H1 (cell line): Measurements from ENCODE around the gene ADARB2. TPM values are rescaled to one million over a fixed set of nuclear protein-coding genes. Genes with fewer than 3 reads are reported as not detected.

Experiments
- CTCF ChIA-PET: fragments of 300-600 bp; sonication (Branson Sonifier 250); formaldehyde crosslinking; loops from one replicate; lab custom pipeline; 2021; ENCODE audit not compliant: partially characterized antibody; lab: Charles Lee
- POLR2A ChIA-PET: fragments of 300-600 bp; sonication (Branson Sonifier 250); formaldehyde crosslinking; loops from one replicate; lab custom pipeline; 2021; ENCODE audit warnings: inconsistent platforms; ENCODE audit not compliant: partially characterized antibody; lab: Charles Lee
- DNase-seq, 2 experiments: peaks; one replicate each; pipeline versions ENCODE4 v3.0.0 to v3.0.0-alpha.2; 2010 to 2022; ENCODE audit warnings: low spot score in 2 of 2, low read depth in 1 of 2, mixed read lengths in 1 of 2
- FAIRE-seq: peaks from 2 replicates; lab custom pipeline; 2011; peaks lifted over from hg19 to GRCh38; lab: Jason Lieb, UNC
- H2AFZ ChIP-seq: 2 replicates; pipeline ENCODE4 v1.8.1; 2012; ENCODE audit warnings: low read length, inconsistent platforms
- H2AK5ac ChIP-seq: 2 replicates; pipeline ENCODE4 v1.6.1; 2013; ENCODE audit warnings: low read depth, low read length
- H2BK120ac ChIP-seq: replicated peaks from 2 replicates; pipeline ENCODE3; 2013; ENCODE audit warnings: low read depth, low read length, inconsistent platforms
- H2BK12ac ChIP-seq: 2 replicates; pipeline ENCODE4 v1.6.1; 2013; ENCODE audit warnings: low read depth, low read length
- H2BK15ac ChIP-seq: 2 replicates; pipeline ENCODE4 v1.6.1; 2013; ENCODE audit warnings: low read length
- H2BK20ac ChIP-seq: 2 replicates; pipeline ENCODE4 v1.6.1; 2013; ENCODE audit warnings: low read length
- H2BK5ac ChIP-seq: 2 replicates; pipeline ENCODE4 v1.6.1; 2013; ENCODE audit warnings: low read depth, low read length
- H3K14ac ChIP-seq: 2 replicates; pipeline ENCODE4 v1.6.1; 2013; ENCODE audit warnings: inconsistent platforms; ENCODE audit not compliant: insufficient read length
- H3K18ac ChIP-seq: 2 replicates; pipeline ENCODE4 v1.6.1; 2013; ENCODE audit warnings: low read length; ENCODE audit errors: extremely low read depth
- H3K23ac ChIP-seq: 2 replicates; pipeline ENCODE4 v1.6.1; 2013; ENCODE audit warnings: inconsistent platforms; ENCODE audit not compliant: insufficient read length
- H3K23me2 ChIP-seq: 2 replicates; pipeline ENCODE4 v1.6.1; 2013; ENCODE audit warnings: low read depth, low read length
- H3K27ac ChIP-seq: 2 replicates; pipeline ENCODE4 v1.6.1; 2011; ENCODE audit warnings: low read depth, low read length, inconsistent platforms
- H3K27me3 ChIP-seq, 4 experiments: replicated peaks in 1 of 4; 1 replicate in 1 of 4; 2 replicates in 3 of 4; pipeline versions ENCODE4 v1.6.1 to v1.8.1; 2011 to 2013; ENCODE audit warnings: low read length in 3 of 4, mild to moderate bottlenecking in 3 of 4, inconsistent platforms in 2 of 4, mixed read lengths in 2 of 4, moderate library complexity in 1 of 4; ENCODE audit not compliant: control insufficient read depth in 3 of 4, insufficient read depth in 3 of 4; ENCODE audit errors: extremely low read depth in 1 of 4
- H3K36me3 ChIP-seq, 4 experiments: 2 replicates each; pipeline versions ENCODE4 v1.6.1 to v1.8.1; 2011 to 2013; ENCODE audit warnings: mild to moderate bottlenecking in 4 of 4, low read length in 3 of 4, moderate library complexity in 2 of 4, control low read depth in 1 of 4, inconsistent platforms in 1 of 4; ENCODE audit not compliant: insufficient read depth in 4 of 4, control insufficient read depth in 2 of 4
- H3K4ac ChIP-seq: replicated peaks from 2 replicates; pipeline ENCODE3; 2013; ENCODE audit warnings: low read length, low read depth, mixed read lengths, inconsistent platforms; ENCODE audit not compliant: insufficient read length
- H3K4me1 ChIP-seq, 4 experiments: replicated peaks in 1 of 4; 1 replicate in 1 of 4; 2 replicates in 3 of 4; pipeline versions ENCODE4 v1.6.1 to v1.8.1; 2011 to 2013; ENCODE audit warnings: low read length in 3 of 4, inconsistent platforms in 2 of 4, mixed read lengths in 1 of 4; ENCODE audit not compliant: insufficient read depth in 4 of 4, control insufficient read depth in 3 of 4
- H3K4me2 ChIP-seq, 2 experiments: 2 replicates each; pipeline versions ENCODE4 v1.6.1 to v1.8.1; 2011 to 2013; ENCODE audit warnings: low read depth in 2 of 2, low read length in 2 of 2, control low read depth in 1 of 2, inconsistent platforms in 1 of 2, mild to moderate bottlenecking in 1 of 2; ENCODE audit not compliant: insufficient read depth in 1 of 2
- H3K4me3 ChIP-seq, 4 experiments: fragments of 200-600, 300-600 bp in 1 of 4; sonication (generic), shearing (Covaris generic), sonication (Bioruptor Twin) in 1 of 4; 2 replicates each; pipeline versions ENCODE4 v1.5.1 to v1.8.1; 2011 to 2016; ENCODE audit warnings: low read length in 4 of 4, low read depth in 3 of 4, control low read depth in 2 of 4, inconsistent platforms in 2 of 4, mild to moderate bottlenecking in 2 of 4, mixed read lengths in 1 of 4, moderate library complexity in 1 of 4; ENCODE audit not compliant: insufficient read depth in 2 of 4; ENCODE audit errors: extremely low read depth in 1 of 4
- H3K56ac ChIP-seq: replicated peaks from 2 replicates; pipeline ENCODE3; 2013; ENCODE audit warnings: low read depth, mild to moderate bottlenecking, mixed read lengths, low read length, inconsistent platforms; ENCODE audit not compliant: insufficient read length
- H3K79me1 ChIP-seq: 2 replicates; pipeline ENCODE4 v1.6.1; 2013; ENCODE audit warnings: low read depth, low read length, control low read depth
- H3K79me2 ChIP-seq, 2 experiments: 2 replicates each; pipeline versions ENCODE4 v1.6.1 to v1.8.1; 2012 to 2013; ENCODE audit warnings: low read length in 2 of 2, mild to moderate bottlenecking in 2 of 2, inconsistent platforms in 1 of 2; ENCODE audit not compliant: insufficient read depth in 2 of 2, control insufficient read depth in 1 of 2
- H3K9ac ChIP-seq, 4 experiments: replicated peaks in 1 of 4; 1 replicate in 1 of 4; 2 replicates in 3 of 4; pipeline versions ENCODE4 v1.6.1 to v1.8.1; 2011 to 2013; ENCODE audit warnings: low read depth in 3 of 4, low read length in 3 of 4, control low read depth in 2 of 4, mild to moderate bottlenecking in 2 of 4, moderate library complexity in 2 of 4, inconsistent platforms in 1 of 4; ENCODE audit errors: extremely low read depth in 1 of 4
- H3K9me3 ChIP-seq, 2 experiments: 2 replicates each; pipeline versions ENCODE4 v1.6.1 to v1.8.1; 2012 to 2013; ENCODE audit warnings: mild to moderate bottlenecking in 2 of 2, moderate library complexity in 2 of 2, control low read depth in 1 of 2, inconsistent platforms in 1 of 2, low read depth in 1 of 2, low read length in 1 of 2, mixed read lengths in 1 of 2; ENCODE audit not compliant: insufficient read depth in 2 of 2
- H4K20me1 ChIP-seq, 2 experiments: replicated peaks in 1 of 2; 2 replicates each; pipeline versions ENCODE3 to v1.8.1; 2011 to 2013; ENCODE audit warnings: inconsistent platforms in 2 of 2, low read length in 2 of 2, mild to moderate bottlenecking in 1 of 2; ENCODE audit not compliant: insufficient read depth in 2 of 2, control insufficient read depth in 1 of 2
- H4K5ac ChIP-seq: 2 replicates; pipeline ENCODE4 v1.6.1; 2013; ENCODE audit warnings: low read length, low read depth, mixed read lengths, inconsistent platforms; ENCODE audit not compliant: insufficient read length
- H4K8ac ChIP-seq: 2 replicates; pipeline ENCODE4 v1.8.0; 2013; ENCODE audit warnings: mild to moderate bottlenecking, moderate library complexity, low read length, inconsistent platforms; ENCODE audit not compliant: insufficient read depth; ENCODE audit errors: extremely low read depth
- H4K91ac ChIP-seq: replicated peaks from 2 replicates; pipeline ENCODE3; 2013; ENCODE audit warnings: low read length, mixed read lengths, inconsistent platforms; ENCODE audit not compliant: insufficient read length
- CEBPB ChIP-seq: IDR thresholded peaks from 2 replicates; pipeline ENCODE4 v1.6.1; 2012; ENCODE audit warnings: low read depth, low read length
- CHD2 ChIP-seq: IDR thresholded peaks from 2 replicates; pipeline ENCODE4 v1.6.1; 2012; ENCODE audit warnings: low read length, improper control_type of control experiment
- EGR1 ChIP-seq: IDR thresholded peaks from 2 replicates; pipeline ENCODE4 v1.6.1; 2011; ENCODE audit warnings: low read depth, low read length, borderline replicate concordance
- EZH2 ChIP-seq: fragments of 200-600 bp; sonication (generic); IDR thresholded peaks from 2 replicates; pipeline ENCODE4 v1.7.1; 2012; ENCODE audit warnings: low read depth, mild to moderate bottlenecking, moderate library complexity, low read length, inconsistent platforms; ENCODE audit not compliant: severe bottlenecking
- GABPA ChIP-seq: IDR thresholded peaks from 2 replicates; pipeline ENCODE4 v1.6.1; 2011; ENCODE audit warnings: mild to moderate bottlenecking, low read length, moderate library complexity, borderline replicate concordance; ENCODE audit not compliant: insufficient read depth
- GTF2F1 ChIP-seq: IDR thresholded peaks from 2 replicates; pipeline ENCODE4 v1.6.1; 2012; ENCODE audit warnings: low read depth, low read length, improper control_type of control experiment, borderline replicate concordance
- KDM5A ChIP-seq: fragments of 200-600 bp; IDR thresholded peaks from 2 replicates; pipeline ENCODE4 v1.7.1; 2012; ENCODE audit warnings: mild to moderate bottlenecking, low read length, inconsistent platforms, mixed read lengths
- NANOG ChIP-seq: IDR thresholded peaks from 2 replicates; pipeline ENCODE4 v1.6.1; 2011; ENCODE audit warnings: low read length, low read depth, mild to moderate bottlenecking, inconsistent platforms; ENCODE audit not compliant: insufficient read depth, poor library complexity, severe bottlenecking
- NRF1 ChIP-seq: IDR thresholded peaks from 2 replicates; pipeline ENCODE4 v1.6.1; 2011; ENCODE audit warnings: mild to moderate bottlenecking, low read depth, low read length, improper control_type of control experiment
- POLR2A ChIP-seq, 2 experiments: IDR thresholded peaks; 1 replicate in 1 of 2; 2 replicates in 1 of 2; pipeline ENCODE4 v1.6.1; 2011; ENCODE audit warnings: low read depth in 2 of 2, low read length in 2 of 2, mild to moderate bottlenecking in 2 of 2; ENCODE audit errors: control extremely low read depth in 1 of 2
- POLR2AphosphoS5 ChIP-seq: IDR thresholded peaks from 2 replicates; pipeline ENCODE4 v1.6.1; 2011; ENCODE audit warnings: low read depth, low read length
- RNF2 ChIP-seq: fragments of 200-900, 300-1000 bp; sonication (generic); IDR thresholded peaks from 2 replicates; pipeline ENCODE4 v1.7.1; 2016; ENCODE audit warnings: borderline replicate concordance, low read depth, mild to moderate bottlenecking, antibody characterized with exemption, low read length; ENCODE audit not compliant: poor library complexity, severe bottlenecking; ENCODE audit errors: missing control alignments
- SIRT6 ChIP-seq: IDR thresholded peaks from one replicate; pipeline ENCODE4 v1.7.1; 2012; ENCODE audit warnings: low read length, inconsistent platforms
- TAF1 ChIP-seq: IDR thresholded peaks from 2 replicates; pipeline ENCODE4 v1.6.1; 2011; ENCODE audit warnings: mild to moderate bottlenecking, low read depth, low read length
- YY1 ChIP-seq: IDR thresholded peaks from 2 replicates; pipeline ENCODE4 v1.6.1; 2011; ENCODE audit warnings: low read depth, mild to moderate bottlenecking, low read length
- WGBS, 2 experiments: shearing (Covaris generic) in 1 of 2; methylation state at CpG; one replicate each; pipeline versions ENCODE4 v1.1.6 to v1.1.7; 2013 to 2015; ENCODE audit warnings: low lambda C conversion rate in 2 of 2, mixed read lengths in 2 of 2, inconsistent platforms in 1 of 2, low coverage in 1 of 2, missing lambda C conversion rate in 1 of 2; ENCODE audit not compliant: insufficient replicate concordance in 2 of 2, insufficient coverage in 1 of 2, insufficient read length in 1 of 2; ENCODE audit errors: extremely low coverage in 1 of 2, missing lambda C conversion rate in 1 of 2; 5-methylcytosine and 5-hydroxymethylcytosine counted together
- polyA plus RNA-seq, 7 experiments: library from polyadenylated mRNA; depleted of rRNA in 3 of 7; stranded (reverse) in 5 of 7; unstranded in 2 of 7; fragments of >200 nt in 5 of 7; fragments of 200-250 nt in 2 of 7; gene quantifications; 1 replicate in 5 of 7; 2 replicates in 1 of 7; 4 replicates in 1 of 7; pipeline versions ENCODE4 v1.2.1 to v1.2.3, GENCODE V29; 2011 to 2013; ENCODE audit warnings: missing spikeins in 2 of 7, mixed read lengths in 2 of 7
- total RNA-seq: library from RNA; stranded (reverse); fragmentation: NEBNext Ultra II Directional; extraction: Animal tissue kit (Norgen Biotek cat#: 25700); gene quantifications from 2 replicates; pipeline ENCODE4 v1.2.1, GENCODE V29; 2021

Gene ADARB2
- total and polyA plus RNA-seq, 2 of the 8 experiments (the other 6 are each of a cell fraction or from before 2014, with no cell fraction given): 2.2 to 2.8 TPM

DNA sequence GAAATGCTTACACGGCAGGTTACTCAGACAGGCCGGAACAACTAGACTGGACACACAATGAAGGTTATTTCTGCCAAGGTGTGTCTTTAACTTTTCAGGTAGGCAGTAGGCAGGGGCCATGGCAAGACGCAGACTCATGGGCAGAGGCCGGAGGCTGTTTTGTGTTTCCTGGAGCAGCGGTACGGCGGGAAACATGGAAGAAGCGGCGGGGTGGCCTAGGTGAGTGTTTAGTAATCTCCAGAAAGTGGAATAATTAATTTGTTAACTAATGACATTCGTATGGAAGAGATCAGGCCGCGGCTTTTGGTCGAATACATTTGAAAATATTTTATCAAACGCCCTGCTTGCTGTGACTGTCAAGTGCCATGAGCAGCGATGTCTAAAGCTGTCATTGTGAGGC lies 403.3 kb downstream of the ADARB2 start:
- no peak for FAIRE-seq
- Histone ChIP-seq H3K27ac (no peak overlapping the region), H4K20me1 (no peaks in the 10 kb centered on the region), H3K9me3 (no peaks in the 10 kb centered on the region), H2BK120ac (no peak overlapping the region), H3K18ac (no peak overlapping the region), H2AK5ac (no peak overlapping the region), H3K23ac (no peak overlapping the region), H3K14ac (no peak overlapping the region), H3K4me1 (peaks cover 0 to 7% (median 3%) of the 10 kb centered on the region in 4 experiments; a peak in 3 of 7 replicates), H3K36me3 (no peaks in the 10 kb centered on the region), H3K79me2 (no peaks in the 10 kb centered on the region), H3K4ac (no peak overlapping the region), H3K4me2 (no peak overlapping the region), H4K8ac (no peak overlapping the region; the same call in 1 of the 2 replicates), H4K5ac (no peak overlapping the region), H3K79me1 (no peaks in the 10 kb centered on the region), H3K23me2 (peaks cover 3% of the 10 kb centered on the region; the same call in 1 of the 2 replicates), H2BK5ac (no peak overlapping the region), H3K27me3 (peaks cover 0 to 2% (median 0%) of the 10 kb centered on the region in 4 experiments; a peak in 2 of 7 replicates), H3K9ac (no peak overlapping the region), H2BK12ac (no peak overlapping the region), H2AFZ (no peak overlapping the region), H3K4me3 (no peak overlapping the region), H3K56ac (no peak overlapping the region), H4K91ac (no peak overlapping the region), H2BK20ac (no peak overlapping the region), H2BK15ac (no peak overlapping the region)
- DNase-seq: no peak
- CTCF ChIA-PET: interaction anchor here (1.5 kb wide), 1 partner anchor 35 kb away, joined by 5 read pairs; no protein-coding TSS in a partner anchor
- POLR2A ChIA-PET: interaction anchor here (0.8 to 1.3 kb wide), 3 partner anchors 14 to 35 kb away, joined by 3 read pairs; no protein-coding TSS in a partner anchor
- 91% methylated on average over 15 of the region's 15 CpGs; no CpG with 5 or more reads in 1 of the 2 experiments for WGBS, 2 experiments
- TF ChIP-seq POLR2A (IDR thresholded peaks at IDR 0.05; ENCODE audit: control extremely low read depth in 1 of 2, low read depth in 2 of 2, low read length in 2 of 2): no peak
- no peak for TF ChIP-seq RNF2
- TF ChIP-seq GABPA: no peak
- TF ChIP-seq KDM5A: no peak
- no peak for TF ChIP-seq TAF1
- TF ChIP-seq NANOG: no peak
- TF ChIP-seq SIRT6: no peak
- no peak for TF ChIP-seq CHD2
- no peak for TF ChIP-seq NRF1
- TF ChIP-seq EZH2: no peak
- TF ChIP-seq GTF2F1: no peak
- TF ChIP-seq YY1: no peak
- TF ChIP-seq CEBPB: no peak
- no peak for TF ChIP-seq EGR1
- no peak for TF ChIP-seq POLR2AphosphoS5
